NCI-H226 (cell line): Measurements from ENCODE around the gene HOXB4.

ENCODE experiments used
- DNase-seq: peaks from one replicate; pipeline ENCODE4 v3.0.0-alpha.2; 2015

The HOXB4 gene

DNA sequence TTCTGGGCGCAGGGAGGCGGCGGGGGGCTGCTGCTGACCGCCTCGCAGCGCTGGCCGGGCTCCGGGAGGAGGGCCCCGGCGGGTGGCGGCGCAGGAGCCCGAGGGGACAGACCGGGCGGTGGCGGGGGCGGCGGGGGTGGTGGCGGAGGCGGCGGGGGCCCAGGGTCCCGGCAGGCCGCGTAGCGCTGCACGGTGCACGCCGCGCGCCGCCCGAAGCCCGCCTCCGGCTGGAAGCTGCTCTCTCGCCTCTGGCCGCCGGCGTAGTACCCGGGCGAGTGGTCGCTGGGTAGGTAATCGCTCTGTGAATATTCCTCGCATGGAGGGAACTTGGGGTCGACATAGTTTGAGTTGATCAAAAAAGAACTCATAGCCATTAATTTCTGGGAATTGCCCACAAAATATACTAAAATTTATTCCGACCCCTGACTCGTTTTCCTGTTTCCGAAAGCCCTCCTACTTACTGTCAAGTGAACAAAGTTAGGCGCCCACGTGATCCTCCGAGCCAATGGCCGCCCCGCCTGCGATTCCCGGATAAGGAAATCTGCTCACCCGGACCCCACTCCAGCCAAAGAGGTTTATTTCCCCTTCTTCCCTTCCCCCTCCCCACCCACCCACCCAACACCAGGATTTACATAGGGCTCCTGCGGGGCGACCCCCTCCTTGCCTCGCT, at the start of gene HOXB4:
HOXB4 (minus strand) TSS at position 405 of the 670 bp plus-strand sequence; CDS start at position 374, 31 bp downstream.
- peak; percentile 75 for DNase-seq

GRCh38 chr17:48627118-48627597, 49.0 kb upstream of the HOXB4 start:
- no peak for DNase-seq

DNA sequence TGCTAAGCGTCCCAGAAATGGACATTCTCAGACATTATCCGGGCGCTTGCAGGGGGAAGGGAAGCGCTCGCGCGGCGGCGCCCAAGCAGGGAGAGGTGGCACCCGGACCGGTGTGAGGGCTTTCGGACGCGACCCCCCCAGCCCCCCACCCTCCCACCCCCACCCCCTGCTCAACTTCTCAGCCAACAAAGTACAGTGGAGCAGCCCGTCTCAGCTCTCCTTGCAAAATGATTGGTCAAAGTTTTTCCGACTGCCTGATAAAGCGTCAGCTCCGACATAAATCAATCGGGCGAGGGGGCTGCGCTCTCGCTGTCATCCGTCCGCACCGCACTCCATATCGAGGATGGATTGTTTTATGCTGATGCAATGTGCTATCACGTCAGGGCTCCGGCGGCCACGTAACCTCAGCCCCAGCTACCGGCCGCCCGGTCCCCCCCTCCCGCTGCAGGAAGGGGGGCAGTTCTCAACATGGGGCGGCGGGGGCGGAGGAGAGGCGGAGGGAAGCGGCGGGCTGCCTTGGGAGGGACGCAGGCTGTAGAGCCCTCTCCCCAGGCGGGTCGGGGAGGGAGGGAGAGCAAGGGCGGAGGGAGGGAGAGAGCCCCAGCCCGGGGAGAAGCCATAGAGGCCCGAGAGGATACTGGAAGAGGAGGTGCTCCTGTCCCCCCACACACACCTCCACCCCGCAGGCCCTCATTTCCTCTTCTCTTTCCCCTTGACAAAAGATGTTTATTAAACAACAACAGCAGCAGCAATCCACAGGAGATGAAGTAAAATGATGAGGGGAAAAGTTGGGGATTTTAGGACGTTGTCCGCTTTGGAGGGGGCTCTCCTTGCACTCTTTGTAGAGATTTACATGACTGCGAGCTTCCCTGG, 48.3 kb upstream of the HOXB4 start, which contains the start of gene HOXB9:
HOXB9 (minus strand) TSS at position 114 of the 873 bp plus-strand sequence; CDS start at position 25, 89 bp downstream.
- DNase-seq = peak; percentile 92

DNA sequence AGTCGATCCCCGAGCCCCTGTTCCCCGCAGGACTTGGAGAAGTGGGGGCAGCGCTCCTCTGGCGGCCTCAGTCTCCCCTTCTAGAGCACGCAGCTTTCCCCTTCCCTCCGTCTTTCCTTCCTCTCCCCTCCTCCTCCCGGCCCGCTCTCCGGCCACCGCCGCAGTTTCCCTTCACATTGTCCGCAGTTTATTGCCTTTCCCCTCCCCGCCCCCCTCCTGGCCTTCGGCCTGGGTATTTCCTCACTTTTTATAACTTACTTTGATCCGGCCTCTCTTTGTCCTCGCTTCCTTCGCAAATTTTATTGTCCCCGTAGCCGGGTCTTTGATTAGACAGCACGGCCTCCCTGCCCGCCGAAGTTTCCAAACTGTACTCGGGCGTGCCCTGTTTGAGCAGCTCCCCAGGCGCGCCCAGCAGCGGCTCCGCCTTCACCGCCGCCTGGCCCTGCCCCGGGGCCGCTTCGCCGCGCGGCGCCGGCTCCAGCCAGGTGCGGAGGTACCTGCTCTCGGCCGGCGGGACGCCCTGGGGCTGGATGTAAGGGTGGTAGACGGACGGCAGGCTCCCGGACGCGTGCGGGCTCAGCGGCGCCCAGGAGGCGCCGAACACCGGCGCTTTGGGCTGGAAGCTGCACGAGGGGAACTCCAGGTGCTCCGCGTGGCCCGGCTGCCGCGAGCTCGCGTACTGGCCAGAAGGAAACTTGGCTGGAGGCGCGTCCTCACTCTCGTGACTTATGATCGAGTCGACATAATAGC, 47.5 kb upstream of the HOXB4 start:
- DNase-seq = peak; percentile 52

DNA sequence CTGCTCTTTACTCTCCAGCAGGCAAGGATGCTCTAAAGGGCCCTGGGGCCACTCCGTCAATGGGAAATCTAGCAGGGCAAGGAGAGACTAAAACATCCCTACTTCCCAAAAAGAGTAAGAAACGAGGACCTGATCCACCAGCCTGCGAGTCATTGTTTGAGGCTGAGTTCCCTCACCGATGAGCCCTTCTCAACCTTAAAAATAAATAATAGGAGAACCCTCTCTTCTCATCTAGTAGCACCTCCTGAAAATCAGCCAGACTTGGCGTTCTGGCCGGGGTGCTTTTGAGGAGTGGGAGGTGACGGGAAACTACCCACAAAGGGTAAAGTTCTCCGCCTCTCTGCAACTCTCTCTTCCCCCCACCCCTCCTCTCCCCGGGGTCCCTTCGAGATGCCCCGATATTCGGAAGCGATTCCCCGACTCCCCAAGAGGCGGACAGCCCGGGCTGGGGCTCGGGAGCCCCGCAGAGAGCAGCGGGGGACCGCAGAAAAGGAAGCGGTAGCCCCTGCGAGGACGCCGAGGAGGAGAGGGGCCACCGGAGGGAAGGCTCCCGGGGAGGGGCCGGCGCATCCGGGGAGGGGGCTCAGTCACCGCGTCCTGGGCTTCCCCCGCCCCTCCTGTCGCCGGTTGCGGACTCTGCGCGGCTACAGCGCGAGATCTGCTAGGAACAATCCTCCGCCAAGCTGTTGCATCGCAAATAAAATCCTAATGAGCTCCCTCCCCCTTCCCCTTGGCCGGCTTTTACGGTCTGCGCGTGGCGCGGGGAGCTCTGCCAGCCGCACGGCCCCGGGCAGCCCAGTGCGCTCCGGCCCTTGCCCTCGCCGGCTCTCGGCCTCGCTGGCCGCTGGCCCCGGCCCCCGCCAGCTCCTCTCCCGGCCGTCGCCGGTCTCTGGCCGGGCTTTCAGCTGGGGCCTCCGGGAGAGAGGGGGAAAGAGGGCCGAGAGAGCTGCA, 46.7 kb upstream of the HOXB4 start:
- DNase-seq = no peak

DNA sequence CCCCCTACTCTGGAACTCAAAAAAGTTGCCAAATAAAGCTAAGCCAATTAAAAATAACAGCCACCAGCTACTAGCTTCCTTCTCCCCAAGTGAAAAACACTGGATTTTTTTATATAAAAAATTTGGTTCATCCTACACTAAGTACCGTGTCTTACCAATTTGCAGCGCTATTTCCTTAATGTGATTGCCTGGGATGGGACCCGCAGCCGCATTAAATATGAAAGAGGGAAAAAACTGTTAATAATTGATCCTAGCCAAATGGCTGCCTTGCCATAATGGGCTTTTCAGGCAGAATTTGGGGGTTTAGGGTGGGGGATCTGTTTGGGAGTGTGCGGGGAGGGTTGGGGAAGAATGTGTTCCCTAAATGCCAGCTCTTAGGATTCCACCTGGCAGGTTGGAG, 46.0 kb upstream of the HOXB4 start:
- no peak for DNase-seq

- DNase-seq = no peak
These were observed 45.4 kb upstream of the HOXB4 start for GRCh38 chr17:48623583-48623982.

DNA sequence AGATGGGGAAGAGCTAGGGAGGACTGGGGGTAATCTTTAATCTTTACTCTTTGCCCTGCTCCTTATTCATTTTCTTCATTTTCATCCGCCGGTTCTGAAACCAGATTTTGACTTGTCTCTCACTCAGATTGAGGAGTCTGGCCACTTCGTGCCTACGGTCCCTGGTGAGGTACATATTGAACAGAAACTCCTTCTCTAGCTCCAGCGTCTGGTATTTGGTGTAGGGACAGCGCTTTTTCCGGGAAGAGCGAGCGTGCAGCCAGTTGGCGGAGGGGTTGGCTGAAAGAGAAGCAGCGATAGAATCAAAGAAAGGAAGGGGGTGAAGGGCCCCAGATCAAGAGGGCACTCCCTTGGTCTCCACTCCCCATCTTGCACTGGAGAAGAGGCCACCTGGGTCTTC, 44.7 kb upstream of the HOXB4 start:
- DNase-seq = no peak

- no peak for DNase-seq
These were observed 43.6 kb upstream of the HOXB4 start for GRCh38 chr17:48621410-48622392.

- no peak for DNase-seq
These were observed 42.5 kb upstream of the HOXB4 start for GRCh38 chr17:48620461-48621139.

GRCh38 chr17:48619826-48620449, 41.8 kb upstream of the HOXB4 start:
- DNase-seq = no peak

GRCh38 chr17:48618256-48618896, 40.2 kb upstream of the HOXB4 start:
- DNase-seq = peak; percentile 56

GRCh38 chr17:48617471-48618255, 39.5 kb upstream of the HOXB4 start:
- DNase-seq = no peak

- no peak for DNase-seq
These were observed 38.7 kb upstream of the HOXB4 start for GRCh38 chr17:48616717-48617470.

DNA sequence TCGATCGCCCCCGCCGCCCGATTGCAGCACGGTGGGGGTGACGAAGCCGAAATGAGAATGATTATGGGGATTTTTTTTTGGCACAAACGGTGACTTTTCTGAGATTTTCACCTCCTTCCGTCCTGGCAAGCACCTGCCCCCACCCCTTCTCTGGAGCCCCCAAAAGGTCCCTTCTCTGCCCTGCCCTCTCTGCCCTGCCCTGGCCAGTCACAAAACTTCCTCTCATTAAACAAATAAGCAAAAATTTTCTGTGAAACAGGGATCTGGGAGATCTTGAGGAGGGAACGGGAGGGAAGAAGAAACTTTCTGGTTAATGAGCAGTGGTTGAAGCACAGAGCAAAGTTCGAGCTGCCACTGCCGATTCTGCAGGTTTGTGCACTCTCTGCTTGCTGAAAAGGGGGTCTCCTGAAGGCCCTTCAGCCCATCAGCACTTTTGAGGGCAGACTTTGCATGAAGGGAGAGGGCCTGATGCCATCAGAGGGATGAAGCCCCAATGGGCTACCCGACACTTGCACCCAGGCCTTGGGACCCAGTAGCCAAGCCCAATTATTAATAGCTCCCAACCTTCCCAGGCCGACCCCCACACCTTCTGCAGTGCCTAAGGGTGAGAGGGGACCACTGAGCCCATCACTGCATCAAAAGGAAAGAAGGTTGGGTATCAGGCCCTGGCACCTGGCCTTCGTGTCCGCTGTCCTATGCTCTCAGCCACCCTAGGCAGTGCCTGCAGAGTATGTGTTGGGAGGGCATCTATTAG, 38.0 kb upstream of the HOXB4 start:
- DNase-seq = no peak
